B cell (primary cell): ENCODE measurements around the gene PPP2R5C.

Experiments
- CTCF ChIP-seq: fragments of 200-600 bp; IDR thresholded peaks from one replicate; pipeline ENCODE4 v1.8.0; 2022; ENCODE audit warnings: antibody characterized with exemption, mild to moderate bottlenecking
- EZH2 ChIP-seq: IDR thresholded peaks from 2 replicates; pipeline ENCODE4 v1.6.1; 2012; ENCODE audit warnings: borderline replicate concordance, low read depth, mild to moderate bottlenecking, moderate library complexity, low read length; ENCODE audit not compliant: insufficient read depth, poor library complexity, severe bottlenecking

GRCh38 chr14:101975231-101975630 lies 213.7 kb downstream of the PPP2R5C start:
- no peak for TF ChIP-seq CTCF
- TF ChIP-seq EZH2: no peak
